WTC11 (cell line): ENCODE results near the gene ADGRL2. TPM values are rescaled to one million over a fixed set of nuclear protein-coding genes. Genes with fewer than 3 reads are reported as not detected.

Experiments used
- ATAC-seq: fragments of 200-7000 bp; cut with Tn5 transposase; 2 replicates; pipeline ENCODE4 v1.10.0; 2021; ENCODE audit warnings: mild to moderate bottlenecking, moderate library complexity
- CTCF ChIA-PET: fragments of 300-600 bp; sonication (Branson Sonifier 250); formaldehyde crosslinking; loops from one replicate; lab custom pipeline; 2021; ENCODE audit warnings: antibody characterized with exemption; lab: Charles Lee
- POLR2A ChIA-PET: fragments of 350-600 bp; sonication (Branson Sonifier 250); formaldehyde crosslinking; loops from one replicate; lab custom pipeline; 2021; ENCODE audit warnings: antibody characterized with exemption; lab: Charles Lee
- DNase-seq: peaks from one replicate; pipeline ENCODE4 v3.0.0; 2021; ENCODE audit warnings: low spot score
- H3K27ac Mint-ChIP-seq: 2 replicates; pipeline ENCODE4 v1.8.0; 2021; ENCODE audit warnings: mixed read lengths
- H3K27me3 Mint-ChIP-seq: 2 replicates; pipeline ENCODE4 v1.8.0; 2021; ENCODE audit warnings: low read depth, mild to moderate bottlenecking, moderate library complexity, mixed read lengths
- H3K36me3 Mint-ChIP-seq: 2 replicates; pipeline ENCODE4 v1.8.0; 2021; ENCODE audit warnings: mixed read lengths
- H3K4me1 Mint-ChIP-seq: 2 replicates; pipeline ENCODE4 v1.8.0; 2022; ENCODE audit warnings: mixed read lengths
- H3K4me3 Mint-ChIP-seq: 2 replicates; pipeline ENCODE4 v1.8.0; 2021; ENCODE audit warnings: mild to moderate bottlenecking, moderate library complexity, mixed read lengths
- H3K9me3 Mint-ChIP-seq: 2 replicates; pipeline ENCODE4 v1.8.0; 2021; ENCODE audit warnings: mixed read lengths
- CBFB ChIP-seq: sonication (generic); formaldehyde crosslinking; IDR thresholded peaks from 2 replicates; pipeline ENCODE4 v1.8.1; 2022; ENCODE audit warnings: mild to moderate bottlenecking, low read depth, missing genetic modification reagents
- ELF4 ChIP-seq: sonication (generic); formaldehyde crosslinking; IDR thresholded peaks from 2 replicates; pipeline ENCODE4 v1.8.1; 2022; ENCODE audit warnings: low read depth, mild to moderate bottlenecking, moderate library complexity, missing genetic modification reagents
- ESRRA ChIP-seq: sonication (generic); formaldehyde crosslinking; IDR thresholded peaks from 2 replicates; pipeline ENCODE4 v1.8.1; 2022; ENCODE audit warnings: mild to moderate bottlenecking, missing genetic modification reagents, borderline replicate concordance
- FOXJ3 ChIP-seq: sonication (generic); formaldehyde crosslinking; IDR thresholded peaks from 2 replicates; pipeline ENCODE4 v1.9.0; 2021; ENCODE audit warnings: missing genetic modification reagents, mild to moderate bottlenecking, borderline replicate concordance
- GRHL2 ChIP-seq: fragments of 250-450 bp; sonication (Bioruptor Pico); IDR thresholded peaks from 2 replicates; pipeline ENCODE4 v1.8.0; 2022; ENCODE audit warnings: mild to moderate bottlenecking, moderate library complexity; ENCODE audit not compliant: insufficient replicate concordance, severe bottlenecking
- GTF2I ChIP-seq: fragments of 250-450 bp; sonication (Bioruptor Pico); conservative IDR thresholded peaks from 2 replicates; pipeline ENCODE4 v1.4.0; 2021; ENCODE audit warnings: mild to moderate bottlenecking
- MYBL2 ChIP-seq: sonication (generic); formaldehyde crosslinking; IDR thresholded peaks from 2 replicates; pipeline ENCODE4 v1.8.1; 2023; ENCODE audit warnings: mild to moderate bottlenecking, moderate library complexity, missing genetic modification reagents
- NFE2L1 ChIP-seq: sonication (generic); formaldehyde crosslinking; IDR thresholded peaks from 2 replicates; pipeline ENCODE4 v1.8.1; 2023; ENCODE audit warnings: missing genetic modification reagents
- NFYB ChIP-seq: sonication (generic); formaldehyde crosslinking; conservative IDR thresholded peaks from 2 replicates; pipeline ENCODE4 v1.8.0; 2022; ENCODE audit warnings: low read depth, missing genetic modification reagents
- NR3C1 ChIP-seq: sonication (generic); formaldehyde crosslinking; conservative IDR thresholded peaks from 2 replicates; pipeline ENCODE4 v1.8.1; 2023; ENCODE audit warnings: low read depth, mild to moderate bottlenecking, missing genetic modification reagents
- PRRX2 ChIP-seq: fragments of 250-450 bp; sonication (Bioruptor Pico); IDR thresholded peaks from 2 replicates; pipeline ENCODE4 v1.8.0; 2021; ENCODE audit warnings: mild to moderate bottlenecking
- RORB ChIP-seq: fragments of 250-450 bp; sonication (Bioruptor Pico); IDR thresholded peaks from 2 replicates; pipeline ENCODE4 v1.9.0; 2021; ENCODE audit warnings: mild to moderate bottlenecking
- SP1 ChIP-seq: sonication (generic); formaldehyde crosslinking; conservative IDR thresholded peaks from 2 replicates; pipeline ENCODE4 v1.8.1; 2022; ENCODE audit warnings: missing genetic modification reagents
- TP53 ChIP-seq: sonication (generic); formaldehyde crosslinking; IDR thresholded peaks from 2 replicates; pipeline ENCODE4 v1.8.1; 2023; ENCODE audit warnings: mild to moderate bottlenecking, missing genetic modification reagents
- ZNF121 ChIP-seq: sonication (generic); formaldehyde crosslinking; IDR thresholded peaks from 2 replicates; pipeline ENCODE4 v1.8.0; 2023; ENCODE audit warnings: missing genetic modification reagents
- ZNF219 ChIP-seq: sonication (generic); formaldehyde crosslinking; IDR thresholded peaks from 2 replicates; pipeline ENCODE4 v1.8.0; 2023; ENCODE audit warnings: missing genetic modification reagents, mild to moderate bottlenecking, borderline replicate concordance
- ZNF232 ChIP-seq: sonication (generic); formaldehyde crosslinking; IDR thresholded peaks from 2 replicates; pipeline ENCODE4 v1.8.0; 2022; ENCODE audit warnings: mild to moderate bottlenecking, missing genetic modification reagents
- ZNF416 ChIP-seq: fragments of 250-450 bp; sonication (Bioruptor Pico); IDR thresholded peaks from 2 replicates; pipeline ENCODE4 v1.9.0; 2021; ENCODE audit warnings: mild to moderate bottlenecking, inconsistent platforms
- total RNA-seq: library from RNA; stranded (reverse); gene quantifications from 3 replicates; pipeline ENCODE4 v1.2.3, GENCODE V29; 2021
- TF ChIP-seq, protein P1 (sequence below): sonication (generic); formaldehyde crosslinking; IDR thresholded peaks from 2 replicates; pipeline ENCODE4 v1.8.1; 2022; ENCODE audit warnings: mild to moderate bottlenecking, missing genetic modification reagents, moderate library complexity, borderline replicate concordance
- TF ChIP-seq, protein P2 (sequence below): sonication (generic); formaldehyde crosslinking; IDR thresholded peaks from 2 replicates; pipeline ENCODE4 v1.8.1; 2023; ENCODE audit warnings: mild to moderate bottlenecking, missing genetic modification reagents, moderate library complexity
- TF ChIP-seq, protein P3 (sequence below): sonication (generic); formaldehyde crosslinking; IDR thresholded peaks from 2 replicates; pipeline ENCODE4 v1.8.1; 2022; ENCODE audit warnings: low read depth, mild to moderate bottlenecking, moderate library complexity, missing genetic modification reagents, borderline replicate concordance
- TF ChIP-seq, protein P4 (sequence below): sonication (generic); formaldehyde crosslinking; IDR thresholded peaks from 2 replicates; pipeline ENCODE4 v1.8.1; 2022; ENCODE audit warnings: low read depth, missing genetic modification reagents, borderline replicate concordance
- TF ChIP-seq, protein P5 (sequence below): sonication (generic); formaldehyde crosslinking; IDR thresholded peaks from 2 replicates; pipeline ENCODE4 v1.8.1; 2022; ENCODE audit warnings: missing genetic modification reagents, borderline replicate concordance
- TF ChIP-seq, protein P6 (sequence below): fragments of 250-450 bp; sonication (Bioruptor Pico); IDR thresholded peaks from 2 replicates; pipeline ENCODE4 v1.8.0; 2021; ENCODE audit warnings: mild to moderate bottlenecking

ADGRL2 gene
- total RNA-seq, 1 experiment from 2014 or later, result 71.6 TPM

DNA sequence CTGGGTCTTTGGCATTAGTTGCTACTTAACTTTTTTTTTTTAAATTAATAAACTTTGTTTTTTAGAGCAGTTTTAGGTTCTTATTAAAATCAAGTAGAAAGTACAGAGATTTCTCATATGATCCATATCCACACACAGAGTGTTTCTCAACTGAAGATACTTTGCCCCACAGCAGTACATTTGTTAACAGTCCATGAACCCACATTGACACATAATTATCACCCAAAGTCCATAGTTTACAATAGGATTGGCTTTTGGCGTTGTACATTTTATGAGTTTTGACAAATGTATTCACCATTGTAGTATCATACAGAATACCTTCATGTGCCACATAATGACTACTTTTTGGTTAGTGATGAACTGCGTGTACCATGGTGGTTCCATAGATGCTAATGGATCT, 106.8 kb downstream of the ADGRL2 start:
- H3K4me3 Mint-ChIP-seq, result no peak overlapping the region
- POLR2A ChIA-PET, result no interaction called here
- ATAC-seq, result no peak

DNA sequence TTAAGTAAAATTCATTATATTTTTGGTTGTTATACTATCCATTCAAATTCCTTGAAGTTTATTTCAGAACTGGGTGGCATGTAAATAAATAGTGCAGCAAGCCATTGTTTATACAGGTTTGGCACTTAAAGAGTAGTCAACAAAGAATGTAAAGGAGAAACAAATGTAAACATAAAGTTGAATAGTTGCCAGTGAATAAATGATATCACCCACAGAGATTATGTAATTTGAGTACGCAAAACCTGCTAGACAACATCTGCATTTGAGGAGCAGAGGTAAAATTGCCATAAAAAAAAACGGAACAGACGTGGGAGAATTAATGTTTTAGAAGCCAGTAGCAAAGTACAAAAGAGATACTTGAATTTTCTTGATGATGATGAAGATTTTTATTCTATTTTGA, 111.6 kb downstream of the ADGRL2 start:
- H3K4me1 Mint-ChIP-seq, result peaks cover 15% of the 10 kb centered on the region
- H3K27me3 Mint-ChIP-seq, result no peaks in the 10 kb centered on the region
- TF ChIP-seq MYBL2 (CRISPR knock-in tag), result no peak
- ChIA-PET POLR2A (no interaction called here), CTCF (no interaction called here)
- no peaks in the 10 kb centered on the region for H3K9me3 Mint-ChIP-seq
- no peak overlapping the region; the same call in 1 of the 2 replicates for H3K27ac Mint-ChIP-seq
- DNase-seq, result no peak
- ATAC-seq, result no peak
- H3K36me3 Mint-ChIP-seq, result peaks cover 2% of the 10 kb centered on the region; the same call in 1 of the 2 replicates
- H3K4me3 Mint-ChIP-seq, result no peak overlapping the region

More for the DNA sequence above, 106.8 kb downstream of the ADGRL2 start:
- DNase-seq, result no peak
- TF ChIP-seq, protein P1, sequence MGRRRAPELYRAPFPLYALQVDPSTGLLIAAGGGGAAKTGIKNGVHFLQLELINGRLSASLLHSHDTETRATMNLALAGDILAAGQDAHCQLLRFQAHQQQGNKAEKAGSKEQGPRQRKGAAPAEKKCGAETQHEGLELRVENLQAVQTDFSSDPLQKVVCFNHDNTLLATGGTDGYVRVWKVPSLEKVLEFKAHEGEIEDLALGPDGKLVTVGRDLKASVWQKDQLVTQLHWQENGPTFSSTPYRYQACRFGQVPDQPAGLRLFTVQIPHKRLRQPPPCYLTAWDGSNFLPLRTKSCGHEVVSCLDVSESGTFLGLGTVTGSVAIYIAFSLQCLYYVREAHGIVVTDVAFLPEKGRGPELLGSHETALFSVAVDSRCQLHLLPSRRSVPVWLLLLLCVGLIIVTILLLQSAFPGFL (CRISPR knock-in tag), result no peak
- TF ChIP-seq CBFB (no peak), ZNF219 (CRISPR knock-in tag) (no peak), TP53 (CRISPR knock-in tag) (no peak), ESRRA (CRISPR knock-in tag) (no peak), ZNF416 (CRISPR knock-in tag) (no peak), ZNF121 (CRISPR knock-in tag) (no peak), NR3C1 (CRISPR knock-in tag) (no peak), GRHL2 (no peak), SP1 (no peak), ZNF232 (CRISPR knock-in tag) (no peak), NFYB (CRISPR knock-in tag) (no peak)
- TF ChIP-seq, protein P2, sequence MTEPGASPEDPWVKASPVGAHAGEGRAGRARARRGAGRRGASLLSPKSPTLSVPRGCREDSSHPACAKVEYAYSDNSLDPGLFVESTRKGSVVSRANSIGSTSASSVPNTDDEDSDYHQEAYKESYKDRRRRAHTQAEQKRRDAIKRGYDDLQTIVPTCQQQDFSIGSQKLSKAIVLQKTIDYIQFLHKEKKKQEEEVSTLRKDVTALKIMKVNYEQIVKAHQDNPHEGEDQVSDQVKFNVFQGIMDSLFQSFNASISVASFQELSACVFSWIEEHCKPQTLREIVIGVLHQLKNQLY, result no peak
- TF ChIP-seq, protein P3, sequence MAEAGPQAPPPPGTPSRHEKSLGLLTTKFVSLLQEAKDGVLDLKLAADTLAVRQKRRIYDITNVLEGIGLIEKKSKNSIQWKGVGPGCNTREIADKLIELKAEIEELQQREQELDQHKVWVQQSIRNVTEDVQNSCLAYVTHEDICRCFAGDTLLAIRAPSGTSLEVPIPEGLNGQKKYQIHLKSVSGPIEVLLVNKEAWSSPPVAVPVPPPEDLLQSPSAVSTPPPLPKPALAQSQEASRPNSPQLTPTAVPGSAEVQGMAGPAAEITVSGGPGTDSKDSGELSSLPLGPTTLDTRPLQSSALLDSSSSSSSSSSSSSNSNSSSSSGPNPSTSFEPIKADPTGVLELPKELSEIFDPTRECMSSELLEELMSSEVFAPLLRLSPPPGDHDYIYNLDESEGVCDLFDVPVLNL (CRISPR knock-in tag), result no peak
- TF ChIP-seq, protein P4, sequence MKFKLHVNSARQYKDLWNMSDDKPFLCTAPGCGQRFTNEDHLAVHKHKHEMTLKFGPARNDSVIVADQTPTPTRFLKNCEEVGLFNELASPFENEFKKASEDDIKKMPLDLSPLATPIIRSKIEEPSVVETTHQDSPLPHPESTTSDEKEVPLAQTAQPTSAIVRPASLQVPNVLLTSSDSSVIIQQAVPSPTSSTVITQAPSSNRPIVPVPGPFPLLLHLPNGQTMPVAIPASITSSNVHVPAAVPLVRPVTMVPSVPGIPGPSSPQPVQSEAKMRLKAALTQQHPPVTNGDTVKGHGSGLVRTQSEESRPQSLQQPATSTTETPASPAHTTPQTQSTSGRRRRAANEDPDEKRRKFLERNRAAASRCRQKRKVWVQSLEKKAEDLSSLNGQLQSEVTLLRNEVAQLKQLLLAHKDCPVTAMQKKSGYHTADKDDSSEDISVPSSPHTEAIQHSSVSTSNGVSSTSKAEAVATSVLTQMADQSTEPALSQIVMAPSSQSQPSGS (CRISPR knock-in tag), result no peak
- TF ChIP-seq, protein P5, sequence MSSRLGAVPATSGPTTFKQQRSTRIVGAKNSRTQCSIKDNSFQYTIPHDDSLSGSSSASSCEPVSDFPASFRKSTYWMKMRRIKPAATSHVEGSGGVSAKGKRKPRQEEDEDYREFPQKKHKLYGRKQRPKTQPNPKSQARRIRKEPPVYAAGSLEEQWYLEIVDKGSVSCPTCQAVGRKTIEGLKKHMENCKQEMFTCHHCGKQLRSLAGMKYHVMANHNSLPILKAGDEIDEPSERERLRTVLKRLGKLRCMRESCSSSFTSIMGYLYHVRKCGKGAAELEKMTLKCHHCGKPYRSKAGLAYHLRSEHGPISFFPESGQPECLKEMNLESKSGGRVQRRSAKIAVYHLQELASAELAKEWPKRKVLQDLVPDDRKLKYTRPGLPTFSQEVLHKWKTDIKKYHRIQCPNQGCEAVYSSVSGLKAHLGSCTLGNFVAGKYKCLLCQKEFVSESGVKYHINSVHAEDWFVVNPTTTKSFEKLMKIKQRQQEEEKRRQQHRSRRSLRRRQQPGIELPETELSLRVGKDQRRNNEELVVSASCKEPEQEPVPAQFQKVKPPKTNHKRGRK (CRISPR knock-in tag), result no peak
- Mint-ChIP-seq H3K27me3 (no peaks in the 10 kb centered on the region), H3K36me3 (peaks cover 7% of the 10 kb centered on the region; the same call in 1 of the 2 replicates), H3K4me1 (peaks cover 16% of the 10 kb centered on the region), H3K27ac (no peak overlapping the region), H3K9me3 (no peaks in the 10 kb centered on the region)
- CTCF ChIA-PET, result no interaction called here

DNA sequence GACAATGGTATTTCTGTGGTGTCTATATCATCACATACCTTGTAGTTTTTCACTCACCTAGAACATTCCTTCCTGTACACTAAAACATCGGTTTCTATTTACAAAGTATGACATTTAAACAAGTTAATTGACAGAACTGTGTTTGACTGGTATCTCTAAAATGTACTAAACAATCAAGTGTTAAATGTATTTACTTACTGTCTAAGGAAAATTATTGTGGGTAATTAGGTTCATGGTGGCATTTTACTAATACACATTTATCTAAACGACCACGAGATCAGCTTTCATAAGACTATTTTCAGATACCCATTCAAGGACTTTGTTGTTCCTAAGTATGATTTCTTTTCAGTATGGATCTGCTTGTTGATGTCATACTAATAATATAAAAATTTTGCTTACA, 115.2 kb downstream of the ADGRL2 start:
- ChIA-PET CTCF (no interaction called here), POLR2A (no interaction called here)
- H3K4me3 Mint-ChIP-seq, result no peak overlapping the region
- no peaks in the 10 kb centered on the region for H3K36me3 Mint-ChIP-seq
- peaks cover 34% of the 10 kb centered on the region for H3K4me1 Mint-ChIP-seq
- H3K27ac Mint-ChIP-seq, result no peak overlapping the region
- no peak for ATAC-seq
- H3K9me3 Mint-ChIP-seq, result no peaks in the 10 kb centered on the region
- no peaks in the 10 kb centered on the region for H3K27me3 Mint-ChIP-seq
- DNase-seq, result no peak
- no peak for TF ChIP-seq GTF2I (CRISPR knock-in tag)
- no peak for TF ChIP-seq ELF4 (CRISPR knock-in tag)
- no peak for TF ChIP-seq PRRX2
- no peak for TF ChIP-seq NFE2L1 (CRISPR knock-in tag)
- TF ChIP-seq, protein P3 (CRISPR knock-in tag), result no peak
- TF ChIP-seq FOXJ3 (CRISPR knock-in tag), result no peak
- TF ChIP-seq, protein P6, sequence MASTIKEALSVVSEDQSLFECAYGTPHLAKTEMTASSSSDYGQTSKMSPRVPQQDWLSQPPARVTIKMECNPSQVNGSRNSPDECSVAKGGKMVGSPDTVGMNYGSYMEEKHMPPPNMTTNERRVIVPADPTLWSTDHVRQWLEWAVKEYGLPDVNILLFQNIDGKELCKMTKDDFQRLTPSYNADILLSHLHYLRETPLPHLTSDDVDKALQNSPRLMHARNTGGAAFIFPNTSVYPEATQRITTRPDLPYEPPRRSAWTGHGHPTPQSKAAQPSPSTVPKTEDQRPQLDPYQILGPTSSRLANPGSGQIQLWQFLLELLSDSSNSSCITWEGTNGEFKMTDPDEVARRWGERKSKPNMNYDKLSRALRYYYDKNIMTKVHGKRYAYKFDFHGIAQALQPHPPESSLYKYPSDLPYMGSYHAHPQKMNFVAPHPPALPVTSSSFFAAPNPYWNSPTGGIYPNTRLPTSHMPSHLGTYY (CRISPR knock-in tag), result no peak
- no peak for TF ChIP-seq RORB (CRISPR knock-in tag)
